ENCODE data around the gene OR2H1. TPM values are rescaled to one million over a fixed set of nuclear protein-coding genes. Genes with fewer than 3 reads are reported as not detected.

OR2H1 gene
- total RNA-seq, 1 donor from 2014 or later, result not detected

DNA sequence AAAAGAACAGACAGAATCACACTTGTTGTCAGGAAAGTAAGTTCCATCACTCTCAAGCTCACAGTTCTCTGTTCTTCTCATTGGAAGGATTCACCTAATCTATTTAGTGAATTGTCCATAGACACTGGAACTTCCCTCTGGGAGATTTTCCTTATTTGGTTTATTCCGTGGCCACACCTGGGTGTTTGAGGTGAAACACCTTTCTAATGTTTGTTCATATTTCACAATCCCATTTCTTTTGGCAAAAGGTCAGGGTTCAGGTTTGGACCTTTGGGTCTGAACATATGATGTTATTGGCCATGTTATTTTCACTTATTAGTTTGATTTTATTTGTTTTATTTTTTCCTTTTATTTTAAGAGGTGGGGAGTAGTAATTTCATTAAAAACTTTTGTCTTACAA lies 26.8 kb downstream of the OR2H1 start:
- no peak for DNase-seq (ENCODE audit: low read depth)

DNA sequence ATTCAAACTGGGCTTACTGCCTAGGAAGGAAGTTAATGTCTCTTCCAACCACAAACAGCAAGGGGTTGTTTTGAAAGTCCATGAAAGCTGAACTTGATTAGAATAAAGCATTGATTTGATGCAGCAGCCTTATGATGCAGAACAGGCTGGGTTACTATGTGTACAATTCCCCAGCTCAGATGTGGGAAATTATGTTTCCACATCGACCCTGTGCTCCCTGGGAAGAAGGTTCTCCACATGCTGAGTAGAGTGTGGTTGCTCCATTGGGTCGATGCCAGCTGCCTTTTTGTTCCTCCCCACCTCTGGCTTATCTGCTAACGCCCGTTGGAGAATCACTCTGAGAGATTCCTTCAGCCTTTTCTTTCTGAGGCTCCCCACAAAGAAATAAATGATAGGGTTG lies 29.6 kb downstream of the OR2H1 start:
- no peak for DNase-seq (ENCODE audit: low read depth)

DNA sequence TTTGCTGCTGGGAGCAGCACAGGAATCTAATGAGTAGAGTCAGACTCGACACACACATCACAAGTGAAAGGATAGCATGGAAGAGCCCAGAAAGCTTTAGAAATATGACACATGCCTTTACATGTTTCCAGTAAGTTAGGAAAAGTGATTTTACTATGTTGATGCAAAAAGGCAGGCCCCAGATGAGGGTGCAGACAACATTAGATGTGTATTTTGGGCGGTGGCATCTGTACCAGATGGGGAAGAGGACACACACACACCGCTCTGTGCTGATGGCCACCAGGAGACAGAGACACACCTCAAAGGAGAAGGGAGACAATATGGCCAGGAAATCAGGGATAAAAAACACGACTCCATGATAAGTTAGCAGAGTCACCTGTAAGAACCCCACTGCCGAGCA lies 30.2 kb downstream of the OR2H1 start:
- no peak for DNase-seq (ENCODE audit: low read depth)

DNA sequence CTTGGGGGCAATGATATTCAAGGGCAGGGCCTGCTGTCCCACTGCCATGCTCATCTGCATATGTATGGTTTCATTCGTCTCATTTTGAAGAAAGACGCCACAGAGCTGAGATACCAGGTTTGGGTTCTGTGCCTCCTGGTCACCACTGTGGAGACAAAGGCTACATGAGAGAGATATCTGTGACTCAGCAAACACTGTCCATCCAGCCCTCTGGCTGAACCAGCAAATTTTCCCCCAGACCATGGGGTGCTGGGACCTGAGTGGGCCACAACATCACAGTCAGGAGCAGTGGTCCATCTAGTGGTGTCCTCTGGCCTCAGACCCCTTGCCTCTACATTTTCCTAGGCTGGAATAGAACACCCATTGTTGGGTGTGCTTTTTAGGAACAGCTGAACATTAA lies 30.7 kb downstream of the OR2H1 start, which contains the start of gene MAS1L:
MAS1L (minus strand) TSS at position 297 of the 400 bp plus-strand sequence; CDS start at position 243, 54 bp downstream.
- DNase-seq (ENCODE audit: low read depth), result no peak

DNA sequence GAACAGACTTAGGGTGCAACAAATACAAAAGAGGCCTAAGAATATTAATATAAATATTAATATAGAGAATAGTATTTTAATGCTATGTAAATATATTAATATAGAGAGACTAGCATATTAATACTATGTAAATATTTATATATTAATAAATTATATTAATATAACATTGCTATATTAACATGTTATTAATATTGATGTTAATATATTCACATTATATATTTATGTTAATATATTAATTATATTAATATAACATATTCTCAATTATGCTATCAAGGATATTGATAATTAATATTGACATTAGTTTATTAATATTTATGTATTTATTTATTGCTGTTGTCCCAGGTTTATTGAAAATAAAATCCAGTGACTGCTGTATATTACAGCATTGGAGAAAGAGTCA lies 31.9 kb downstream of the OR2H1 start:
- no peak for DNase-seq (ENCODE audit: low read depth)

DNA sequence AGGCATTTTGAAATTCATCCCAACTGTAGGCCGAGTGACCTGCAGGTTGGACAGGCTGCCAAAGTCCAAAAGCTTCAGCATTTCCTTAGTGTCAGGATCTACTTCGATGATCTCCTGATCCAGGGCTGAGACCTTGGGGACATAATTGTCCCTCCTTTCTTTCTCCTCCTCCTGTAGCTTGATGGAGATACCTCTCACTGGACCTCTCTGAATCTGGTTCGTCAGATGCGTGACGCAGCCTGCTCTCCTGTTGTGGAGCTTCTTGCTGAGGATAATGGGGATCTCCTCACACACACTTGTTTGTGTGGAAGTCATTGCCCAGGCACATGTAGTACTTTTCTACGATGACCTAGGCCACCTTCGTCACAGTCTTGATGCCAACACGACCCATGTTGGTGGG lies 32.3 kb downstream of the OR2H1 start:
- DNase-seq (ENCODE audit: low read depth), result no peak

DNA sequence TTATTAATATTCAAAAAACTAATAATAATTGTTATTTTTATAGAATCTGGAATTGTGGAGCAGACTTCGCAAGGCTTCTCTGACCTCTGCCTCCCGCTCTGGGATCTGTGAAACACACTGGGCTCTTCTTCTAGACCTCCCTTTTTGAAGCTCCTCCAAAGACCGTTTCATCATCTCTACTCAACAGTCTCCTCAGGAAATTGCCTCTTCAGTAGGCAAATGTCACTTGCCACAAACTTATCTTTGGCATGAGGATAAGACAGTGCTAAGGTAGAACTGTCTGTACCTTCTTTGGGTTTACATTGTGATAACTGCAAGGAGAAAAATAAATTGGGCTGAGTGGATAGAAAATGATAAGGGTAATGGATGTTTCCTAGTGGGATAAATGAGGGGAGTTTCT lies 33.1 kb downstream of the OR2H1 start:
- DNase-seq (ENCODE audit: low read depth), result no peak

DNA sequence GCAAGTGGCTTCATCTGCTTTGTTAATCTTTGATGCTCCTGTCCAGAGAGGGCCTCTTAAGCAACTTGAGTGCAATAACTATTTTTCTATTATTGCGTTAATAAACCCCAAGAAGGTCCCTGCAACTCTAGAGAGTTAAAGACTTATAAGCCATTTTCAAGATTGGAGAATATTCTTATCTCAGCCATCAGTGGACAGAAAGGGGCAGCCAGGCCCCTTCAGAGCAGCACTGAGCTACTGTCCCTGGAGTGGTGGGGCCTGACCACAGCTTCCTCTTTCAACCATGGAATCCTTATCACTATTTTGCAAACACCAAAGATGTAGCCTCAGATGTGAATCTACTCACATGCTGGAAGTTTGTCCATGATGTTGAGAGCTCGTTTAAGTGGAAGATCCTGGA lies 33.6 kb downstream of the OR2H1 start:
- DNase-seq (ENCODE audit: low read depth), result no peak

DNA sequence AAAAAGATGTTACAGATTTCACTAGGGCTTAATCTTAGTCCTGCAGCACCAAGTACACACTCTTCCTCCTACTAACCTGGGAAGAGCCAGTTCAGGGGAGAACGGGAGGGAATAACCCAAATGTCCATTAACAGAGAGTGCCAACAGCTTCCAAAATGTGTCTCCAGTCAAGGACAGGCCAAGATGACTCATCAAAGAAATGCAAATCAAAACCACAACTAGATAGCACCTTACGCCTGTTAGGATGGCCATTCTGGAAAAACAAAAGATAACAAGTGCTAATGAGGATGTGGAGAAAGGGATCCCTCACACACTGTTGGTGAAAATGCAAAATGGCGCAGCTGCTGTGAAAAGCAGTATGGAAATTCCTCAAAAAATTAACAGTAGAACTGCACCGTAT lies 34.6 kb downstream of the OR2H1 start:
- DNase-seq (ENCODE audit: low read depth), result no peak

DNA sequence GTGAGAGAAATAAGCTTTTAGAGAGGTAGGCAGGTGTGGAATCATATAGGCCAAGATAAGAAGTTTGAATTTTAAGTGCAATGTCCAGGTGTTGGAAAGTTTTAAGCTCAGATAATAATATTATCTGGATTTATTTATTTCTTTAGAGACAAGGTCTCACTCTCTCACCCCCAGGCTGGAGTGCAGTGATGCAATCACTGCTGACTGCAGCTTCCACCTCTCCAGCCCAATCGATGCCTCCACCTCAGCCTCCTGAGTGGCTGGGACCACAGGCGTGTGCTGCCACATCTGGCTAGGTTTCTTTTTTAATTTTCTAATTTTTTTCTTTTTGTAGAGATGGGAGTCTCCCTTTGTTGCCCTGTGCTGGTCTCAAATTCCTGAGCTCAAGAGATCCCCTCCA lies 36.3 kb downstream of the OR2H1 start:
- DNase-seq (ENCODE audit: low read depth), result no peak

DNA sequence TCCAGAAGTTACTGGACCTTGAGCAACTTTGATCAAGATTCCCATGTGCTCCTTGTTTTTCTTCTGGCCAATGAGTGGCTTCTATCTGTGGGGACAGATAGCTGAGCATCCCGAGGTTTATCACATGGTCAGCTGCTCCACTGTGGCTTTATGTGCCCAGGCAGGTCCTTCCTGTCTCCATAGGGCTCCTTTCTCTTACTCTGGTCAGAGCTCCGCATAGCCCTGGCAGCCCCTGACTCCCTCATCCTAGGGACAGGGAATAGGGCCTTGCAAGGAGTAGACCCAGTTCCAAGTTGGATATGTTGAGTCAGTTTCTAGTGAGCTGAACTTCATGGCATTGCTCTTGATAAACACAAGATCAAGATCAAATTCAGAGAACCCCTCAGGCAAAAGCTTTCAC lies 37.2 kb downstream of the OR2H1 start:
- DNase-seq (ENCODE audit: low read depth), result no peak

DNA sequence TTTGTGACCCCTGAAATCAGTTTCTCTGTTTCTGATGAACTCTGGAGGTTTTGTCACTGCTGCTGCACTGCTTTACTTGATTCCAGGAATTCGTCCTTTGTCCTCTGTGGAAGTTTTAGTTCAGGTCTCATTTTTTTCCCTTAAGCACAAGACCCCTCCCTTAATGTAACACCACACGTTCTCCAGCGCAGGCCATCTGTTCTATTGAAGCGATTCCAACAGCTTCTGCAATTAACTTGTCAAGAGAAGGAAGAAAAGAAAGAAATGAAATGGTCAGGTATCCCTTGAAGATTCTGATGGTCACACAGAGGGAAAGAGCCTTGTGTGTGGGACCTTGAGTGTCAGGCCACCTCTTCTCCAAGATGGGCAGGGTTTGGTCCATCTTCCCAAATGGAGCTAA lies 38.6 kb downstream of the OR2H1 start:
- DNase-seq (ENCODE audit: low read depth), result no peak

DNA sequence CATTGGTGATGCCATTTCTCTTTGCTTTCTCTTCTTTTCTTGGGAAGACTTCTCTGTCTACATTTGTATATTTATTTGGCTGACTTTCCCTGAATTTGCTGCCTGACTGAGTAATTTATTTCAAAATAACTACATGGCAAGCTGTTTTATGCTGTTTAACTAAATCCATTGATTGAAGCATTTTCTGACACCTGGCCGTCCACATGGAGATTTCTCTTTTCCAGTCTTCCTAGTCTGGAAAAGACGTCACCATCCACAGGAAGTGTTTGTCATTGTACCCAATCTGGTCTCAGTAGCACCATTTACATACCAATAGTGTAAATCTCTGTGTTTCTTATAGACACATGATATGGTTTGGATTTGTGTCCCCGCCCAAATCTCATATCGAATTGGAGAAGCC lies 40.0 kb downstream of the OR2H1 start:
- no peak for DNase-seq (ENCODE audit: low read depth)

DNA sequence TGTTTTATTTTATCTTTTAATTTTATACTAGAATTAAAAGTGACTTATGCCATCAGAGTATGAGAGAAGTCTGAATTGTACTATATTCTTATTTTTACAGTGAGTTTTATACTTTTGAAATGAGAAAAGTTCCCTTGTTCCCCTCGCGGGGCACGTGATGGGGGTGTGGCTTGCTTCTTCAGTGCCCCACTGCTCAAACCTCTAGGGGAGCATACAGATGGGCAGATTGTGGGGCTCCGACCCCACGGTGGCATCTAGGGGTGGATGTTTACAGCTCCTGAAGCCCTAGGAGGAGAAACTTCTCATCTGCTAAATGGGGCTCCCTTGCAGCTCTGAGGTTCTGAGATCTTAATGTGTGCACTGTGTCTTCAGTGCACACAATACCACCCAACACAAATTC lies 42.7 kb downstream of the OR2H1 start:
- DNase-seq (ENCODE audit: low read depth), result no peak

DNA sequence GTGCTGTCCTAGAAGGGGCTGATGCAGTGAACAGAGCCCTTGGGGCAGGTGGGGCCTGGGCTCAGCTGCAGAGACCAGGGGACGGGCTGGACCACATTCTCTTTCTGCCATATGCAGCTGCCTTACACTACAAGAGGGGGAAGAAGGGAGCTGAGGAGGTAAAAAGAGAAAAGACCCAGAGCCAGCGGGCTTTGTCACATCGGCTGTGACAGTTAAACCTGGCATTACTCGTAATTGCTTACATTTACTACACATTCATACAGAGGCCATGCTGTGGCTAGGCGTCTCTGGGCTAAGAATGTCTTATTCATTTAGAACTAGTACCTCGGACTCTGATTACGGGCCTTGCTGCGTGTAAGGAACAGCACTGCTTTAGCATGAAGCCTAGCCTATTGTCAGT lies 43.6 kb downstream of the OR2H1 start:
- DNase-seq (ENCODE audit: low read depth), result no peak

DNA sequence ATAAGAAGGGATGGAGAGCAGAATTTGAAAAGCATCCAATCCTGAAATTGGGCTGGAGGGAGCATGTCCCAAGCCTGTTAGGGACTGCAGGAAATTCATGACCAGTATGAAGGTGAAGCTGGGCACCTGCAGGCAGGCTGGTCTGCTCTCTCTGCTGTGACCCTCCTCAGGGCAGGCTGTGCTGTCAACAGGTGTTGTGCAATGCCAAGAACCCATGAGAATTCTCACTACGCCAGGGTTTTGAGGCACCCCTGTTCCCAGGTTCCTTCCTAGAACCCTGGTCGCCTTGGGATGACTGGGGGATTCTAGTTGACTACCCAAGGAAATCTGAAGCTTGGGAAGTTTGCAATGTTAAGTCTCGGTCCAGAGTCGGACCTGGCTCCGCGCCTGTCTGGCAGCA lies 44.2 kb downstream of the OR2H1 start:
- DNase-seq (ENCODE audit: low read depth), result no peak

DNA sequence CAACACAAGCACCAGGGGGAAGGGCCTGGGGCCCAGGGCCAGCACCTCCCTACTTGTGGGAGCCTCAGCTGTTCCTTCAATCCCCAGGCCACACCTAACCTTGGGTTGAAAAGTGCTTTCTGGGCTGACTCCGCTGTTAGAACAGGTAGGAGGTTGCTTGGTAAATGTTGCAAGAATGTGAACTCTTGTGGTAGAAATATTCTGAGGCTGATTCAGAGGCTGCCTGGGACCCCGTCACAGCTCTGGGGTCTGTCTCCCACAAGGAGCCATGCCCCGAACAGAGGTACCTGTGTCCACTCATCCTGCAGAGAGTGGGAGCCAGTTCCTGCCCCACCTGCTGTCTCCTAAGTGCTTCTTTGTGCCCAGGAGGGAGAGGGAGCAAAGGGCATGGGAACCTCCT lies 45.2 kb downstream of the OR2H1 start:
- no peak for DNase-seq (ENCODE audit: low read depth)

DNA sequence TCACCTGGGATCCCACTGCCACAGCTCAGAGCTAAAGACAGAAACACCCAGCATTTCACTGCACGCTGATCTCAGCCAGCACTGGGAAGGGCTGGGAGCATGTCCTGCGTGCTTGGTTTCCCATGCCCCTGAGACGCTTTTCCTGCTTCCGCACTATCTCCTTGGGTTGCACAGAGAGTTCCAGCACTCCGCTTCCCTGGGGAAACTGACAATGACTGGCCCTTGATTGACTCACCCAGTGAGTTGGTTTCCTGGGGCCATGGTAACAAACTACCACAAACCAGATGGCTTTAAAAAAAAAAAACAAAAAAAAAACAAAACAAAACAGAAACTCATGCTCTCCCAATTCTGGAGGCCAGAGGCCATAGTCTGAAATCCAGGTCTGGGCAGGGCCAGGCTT lies 45.6 kb downstream of the OR2H1 start:
- no peak for DNase-seq (ENCODE audit: low read depth)

DNA sequence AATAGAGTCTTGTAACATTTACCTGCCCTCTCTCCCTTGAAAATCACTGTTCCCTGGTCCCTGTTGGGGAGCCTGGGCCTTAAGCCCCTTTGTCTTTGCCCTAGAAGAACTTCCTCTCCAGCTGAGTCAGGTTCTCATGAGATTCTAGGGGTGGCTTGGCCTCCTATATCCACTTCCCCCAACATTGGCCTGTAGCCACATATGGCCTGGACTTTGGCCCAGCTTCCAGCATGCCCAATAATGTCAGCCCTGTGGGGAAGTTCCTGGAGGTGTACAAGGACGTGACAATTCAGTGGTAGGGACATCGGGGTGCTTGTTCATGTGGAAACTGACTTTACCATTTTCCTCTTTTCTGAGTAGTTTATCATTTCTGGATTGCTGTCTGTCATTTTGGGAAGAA lies 48.0 kb downstream of the OR2H1 start:
- no peak for DNase-seq (ENCODE audit: low read depth)

DNA sequence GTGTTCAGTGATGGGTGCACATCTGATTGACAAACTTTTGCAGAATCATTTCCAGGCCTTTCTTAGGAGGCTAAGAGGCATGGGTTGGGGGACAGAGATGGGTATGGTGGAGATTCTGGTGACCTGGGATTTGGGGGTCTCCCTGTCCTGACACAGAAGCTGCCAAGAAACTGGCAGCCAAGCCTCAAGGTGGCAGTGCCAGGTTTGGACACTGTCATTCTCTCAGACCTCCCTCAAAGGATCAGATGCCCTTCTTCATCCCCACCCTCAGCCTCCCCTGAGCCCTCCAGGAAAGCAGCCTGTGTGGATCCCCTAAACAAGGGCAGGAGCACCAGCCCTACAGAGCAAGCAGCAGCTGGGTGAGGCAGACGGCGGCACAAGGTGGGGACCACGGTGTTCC lies 48.9 kb downstream of the OR2H1 start:
- no peak for DNase-seq (ENCODE audit: low read depth)

DNA sequence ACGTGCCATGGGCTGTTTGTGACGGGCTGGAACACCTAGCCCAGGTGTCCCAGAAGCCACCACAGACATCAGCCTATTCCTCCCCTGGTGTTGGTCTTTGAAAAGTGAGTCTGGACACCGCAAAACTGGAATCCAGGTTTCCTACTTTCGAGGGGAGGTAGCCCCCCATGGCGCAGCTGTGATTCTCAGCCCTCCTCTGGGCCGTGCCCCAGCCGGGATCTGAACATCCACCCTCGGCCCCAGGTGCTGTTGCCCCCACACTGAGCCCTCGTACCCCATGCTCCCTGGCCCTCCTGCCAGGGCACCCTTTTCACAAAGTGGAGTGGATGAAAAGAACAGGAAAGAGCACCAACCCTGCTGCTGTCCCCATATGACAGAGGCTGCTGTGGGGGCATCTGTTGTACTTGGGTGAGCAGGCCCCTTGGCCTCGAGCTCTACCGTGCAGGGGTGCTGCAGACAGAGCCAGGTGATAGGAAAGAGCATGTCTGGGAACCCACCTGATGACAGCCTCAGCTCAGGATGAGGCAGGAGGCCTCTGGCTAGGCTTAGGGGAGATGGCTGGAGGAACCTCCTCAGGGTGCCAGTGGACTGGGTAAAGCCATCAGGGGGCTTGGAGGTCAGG lies 49.6 kb downstream of the OR2H1 start:
- DNase-seq (ENCODE audit: low read depth), result no peak

DNA sequence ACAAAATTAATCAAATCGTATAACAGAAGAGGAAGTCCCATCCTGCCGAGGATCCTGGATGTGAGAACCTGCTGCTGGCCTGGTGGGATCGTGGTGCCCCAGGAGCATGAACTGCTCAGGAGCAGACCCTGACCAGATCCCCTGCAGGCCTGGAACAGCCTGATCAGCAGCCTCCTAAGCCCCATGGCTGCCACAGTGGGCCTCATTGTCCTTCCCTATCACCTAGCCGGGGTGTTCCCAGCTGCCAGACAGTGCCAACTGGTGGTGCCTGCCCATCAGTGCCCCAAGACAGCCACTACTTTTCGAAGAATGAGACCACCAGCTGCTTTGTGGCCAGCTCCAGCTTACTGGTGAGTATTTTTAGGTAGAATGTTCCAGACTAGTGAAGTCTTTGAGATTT lies 50.4 kb downstream of the OR2H1 start:
- DNase-seq (ENCODE audit: low read depth), result no peak

DNA sequence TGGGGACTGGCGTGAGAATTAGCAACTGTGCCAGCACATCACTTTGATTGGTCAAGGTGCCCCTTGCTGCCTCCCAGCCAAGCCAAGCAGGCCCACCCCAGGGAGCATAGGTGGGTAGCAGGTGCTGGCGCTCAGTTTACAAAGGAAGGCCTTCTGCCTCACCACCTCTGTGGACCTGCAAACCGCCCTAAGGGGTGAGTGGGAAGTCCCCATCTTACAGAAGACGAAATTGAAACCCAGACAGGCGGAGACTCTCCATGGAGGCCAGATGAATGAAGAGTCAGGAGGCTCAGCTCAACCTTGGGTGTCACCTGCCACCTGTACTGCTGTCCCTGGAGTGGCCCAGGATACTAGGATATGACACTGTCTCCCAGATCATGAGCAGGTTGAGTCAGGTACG lies 52.3 kb downstream of the OR2H1 start:
- no peak for DNase-seq (ENCODE audit: low read depth)

DNA sequence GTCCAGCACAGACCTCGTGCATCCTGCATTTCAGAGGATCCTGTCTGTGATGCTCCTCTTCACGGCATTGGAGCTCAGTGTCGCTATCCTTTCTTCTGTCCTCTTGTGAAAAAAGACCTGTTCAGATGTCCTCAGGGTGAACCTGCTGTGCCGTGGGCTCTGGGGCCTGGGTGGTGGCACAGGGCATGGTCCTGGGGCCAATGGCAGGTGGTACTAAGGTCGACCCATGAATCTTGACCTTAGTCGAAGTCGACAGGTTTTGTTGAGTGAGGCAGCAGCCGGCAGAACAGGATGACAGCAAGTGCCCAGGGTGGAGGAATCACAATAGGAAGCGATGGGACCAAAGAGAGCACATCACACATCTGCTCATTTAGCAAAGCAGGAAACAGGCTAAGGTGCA lies 52.8 kb downstream of the OR2H1 start:
- no peak for DNase-seq (ENCODE audit: low read depth)

DNA sequence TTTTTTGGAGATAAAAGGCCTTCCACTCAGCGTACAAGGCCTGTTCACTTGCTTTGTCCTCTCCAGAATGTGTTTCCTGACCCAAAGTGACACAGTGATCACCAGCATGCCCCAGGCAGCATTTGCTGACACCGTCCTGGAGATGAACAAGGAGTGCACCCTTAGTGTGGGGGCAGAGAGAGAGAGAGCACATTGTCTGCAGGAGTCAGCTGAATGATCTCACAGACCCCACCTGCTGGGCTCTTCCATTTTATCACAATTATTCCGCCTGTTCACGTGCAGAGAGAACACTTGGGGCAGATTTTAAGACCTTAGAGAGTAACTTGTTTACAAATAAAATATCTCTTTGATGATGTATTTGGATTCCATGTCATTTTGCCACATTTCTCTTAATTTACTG lies 53.2 kb downstream of the OR2H1 start:
- no peak for DNase-seq (ENCODE audit: low read depth)
